Limb (tissue), 2 donors: Measurements from ENCODE around the gene NAV2.
"Not testable (repeated sequence)": the region's sequence is repeated elsewhere in the genome, so short reads cannot be mapped to it uniquely, and the experiment has no call there.

Experiments used
- DNase-seq, 2 donors: peaks; one replicate each; pipeline ENCODE4 v3.0.0-alpha.2; 2016; ENCODE audit errors: extremely low spot score in 2 of 2

The NAV2 gene

GRCh38 chr11:20112291-20113148, 399.9 kb downstream of the NAV2 start:
- DNase-seq = no peak

GRCh38 chr11:20113149-20113438, 400.5 kb downstream of the NAV2 start:
- no peak for DNase-seq

- DNase-seq = no peak
These were observed 402.0 kb downstream of the NAV2 start for GRCh38 chr11:20114588-20114987.

GRCh38 chr11:20116825-20117224, 404.2 kb downstream of the NAV2 start:
- no peak for DNase-seq

- no peak for DNase-seq
These were observed 404.7 kb downstream of the NAV2 start for GRCh38 chr11:20117291-20117690.

GRCh38 chr11:20118209-20118608, 405.6 kb downstream of the NAV2 start:
- DNase-seq = no peak

GRCh38 chr11:20119315-20119714, 406.7 kb downstream of the NAV2 start:
- DNase-seq = no peak

- DNase-seq = no peak
These were observed 407.7 kb downstream of the NAV2 start for GRCh38 chr11:20120134-20120925.

GRCh38 chr11:20122131-20122530, 409.5 kb downstream of the NAV2 start:
- no peak for DNase-seq

GRCh38 chr11:20125927-20126326, 413.3 kb downstream of the NAV2 start:
- no peak for DNase-seq

GRCh38 chr11:20126724-20127123, 414.1 kb downstream of the NAV2 start:
- no peak for DNase-seq

GRCh38 chr11:20127671-20128527, 415.3 kb downstream of the NAV2 start:
- DNase-seq = peak; percentile 74 to 86

GRCh38 chr11:20128528-20128825, 415.8 kb downstream of the NAV2 start:
- not testable (repeated sequence) for DNase-seq

- DNase-seq = no peak
These were observed 417.0 kb downstream of the NAV2 start for GRCh38 chr11:20129665-20130064.

- peak; percentile 47 to 79 for DNase-seq
These were observed 419.4 kb downstream of the NAV2 start for GRCh38 chr11:20131788-20132666.

GRCh38 chr11:20132667-20133039, 420.0 kb downstream of the NAV2 start:
- no peak for DNase-seq

- DNase-seq = no peak
These were observed 422.5 kb downstream of the NAV2 start for GRCh38 chr11:20134991-20135736.

- DNase-seq = no peak
These were observed 425.0 kb downstream of the NAV2 start for GRCh38 chr11:20137637-20138036.

- DNase-seq = no peak
These were observed 426.1 kb downstream of the NAV2 start for GRCh38 chr11:20138707-20139106.

GRCh38 chr11:20154381-20154780, 441.7 kb downstream of the NAV2 start:
- DNase-seq = no peak
